WTC11 (cell line): ENCODE data around the gene NEK10. TPM values are rescaled to one million over a fixed set of nuclear protein-coding genes. Genes with fewer than 3 reads are reported as not detected.

Source experiments
- ATAC-seq: fragments of 200-7000 bp; cut with Tn5 transposase; 2 replicates; pipeline ENCODE4 v1.10.0; 2021; ENCODE audit warnings: mild to moderate bottlenecking, moderate library complexity
- CTCF ChIA-PET: fragments of 300-600 bp; sonication (Branson Sonifier 250); formaldehyde crosslinking; loops from one replicate; lab custom pipeline; 2021; ENCODE audit warnings: antibody characterized with exemption; lab: Charles Lee
- POLR2A ChIA-PET: fragments of 350-600 bp; sonication (Branson Sonifier 250); formaldehyde crosslinking; loops from one replicate; lab custom pipeline; 2021; ENCODE audit warnings: antibody characterized with exemption; lab: Charles Lee
- DNase-seq: peaks from one replicate; pipeline ENCODE4 v3.0.0; 2021; ENCODE audit warnings: low spot score
- H3K27ac Mint-ChIP-seq: 2 replicates; pipeline ENCODE4 v1.8.0; 2021; ENCODE audit warnings: mixed read lengths
- H3K27me3 Mint-ChIP-seq: 2 replicates; pipeline ENCODE4 v1.8.0; 2021; ENCODE audit warnings: low read depth, mild to moderate bottlenecking, moderate library complexity, mixed read lengths
- H3K36me3 Mint-ChIP-seq: 2 replicates; pipeline ENCODE4 v1.8.0; 2021; ENCODE audit warnings: mixed read lengths
- H3K4me1 Mint-ChIP-seq: 2 replicates; pipeline ENCODE4 v1.8.0; 2022; ENCODE audit warnings: mixed read lengths
- H3K4me3 Mint-ChIP-seq: 2 replicates; pipeline ENCODE4 v1.8.0; 2021; ENCODE audit warnings: mild to moderate bottlenecking, moderate library complexity, mixed read lengths
- H3K9me3 Mint-ChIP-seq: 2 replicates; pipeline ENCODE4 v1.8.0; 2021; ENCODE audit warnings: mixed read lengths
- CBFB ChIP-seq: sonication (generic); formaldehyde crosslinking; IDR thresholded peaks from 2 replicates; pipeline ENCODE4 v1.8.1; 2022; ENCODE audit warnings: mild to moderate bottlenecking, low read depth, missing genetic modification reagents
- EMX1 ChIP-seq: fragments of 250-450 bp; sonication (Bioruptor Pico); IDR thresholded peaks from 2 replicates; pipeline ENCODE4 v1.8.0; 2021; ENCODE audit warnings: mild to moderate bottlenecking
- ESRRA ChIP-seq: sonication (generic); formaldehyde crosslinking; IDR thresholded peaks from 2 replicates; pipeline ENCODE4 v1.8.1; 2022; ENCODE audit warnings: mild to moderate bottlenecking, missing genetic modification reagents, borderline replicate concordance
- FOXK1 ChIP-seq: sonication (generic); formaldehyde crosslinking; IDR thresholded peaks from 2 replicates; pipeline ENCODE4 v1.8.0; 2022; ENCODE audit warnings: mild to moderate bottlenecking, moderate library complexity, missing genetic modification reagents
- FOXP1 ChIP-seq: sonication (generic); formaldehyde crosslinking; IDR thresholded peaks from 2 replicates; pipeline ENCODE4 v1.8.0; 2022; ENCODE audit warnings: missing genetic modification reagents, mild to moderate bottlenecking, moderate library complexity, borderline replicate concordance
- GABPB1 ChIP-seq: sonication (generic); formaldehyde crosslinking; IDR thresholded peaks from 2 replicates; pipeline ENCODE4 v1.8.1; 2023; ENCODE audit warnings: mild to moderate bottlenecking, missing genetic modification reagents
- JAZF1 ChIP-seq: fragments of 250-450 bp; sonication (Bioruptor Pico); IDR thresholded peaks from 2 replicates; pipeline ENCODE4 v1.9.0; 2021; ENCODE audit warnings: moderate library complexity, mild to moderate bottlenecking, inconsistent platforms
- JUN ChIP-seq: sonication (generic); formaldehyde crosslinking; IDR thresholded peaks from 2 replicates; pipeline ENCODE4 v1.8.0; 2023; ENCODE audit warnings: mild to moderate bottlenecking, missing genetic modification reagents
- NFYB ChIP-seq: sonication (generic); formaldehyde crosslinking; conservative IDR thresholded peaks from 2 replicates; pipeline ENCODE4 v1.8.0; 2022; ENCODE audit warnings: low read depth, missing genetic modification reagents
- RORB ChIP-seq: fragments of 250-450 bp; sonication (Bioruptor Pico); IDR thresholded peaks from 2 replicates; pipeline ENCODE4 v1.9.0; 2021; ENCODE audit warnings: mild to moderate bottlenecking
- SOX15 ChIP-seq: fragments of 250-450 bp; sonication (Bioruptor Pico); IDR thresholded peaks from 2 replicates; pipeline ENCODE4 v1.9.0; 2021; ENCODE audit warnings: mild to moderate bottlenecking
- SP1 ChIP-seq: sonication (generic); formaldehyde crosslinking; conservative IDR thresholded peaks from 2 replicates; pipeline ENCODE4 v1.8.1; 2022; ENCODE audit warnings: missing genetic modification reagents
- TP53 ChIP-seq: sonication (generic); formaldehyde crosslinking; IDR thresholded peaks from 2 replicates; pipeline ENCODE4 v1.8.1; 2023; ENCODE audit warnings: mild to moderate bottlenecking, missing genetic modification reagents
- ZNF232 ChIP-seq: sonication (generic); formaldehyde crosslinking; IDR thresholded peaks from 2 replicates; pipeline ENCODE4 v1.8.0; 2022; ENCODE audit warnings: mild to moderate bottlenecking, missing genetic modification reagents
- total RNA-seq: library from RNA; stranded (reverse); gene quantifications from 3 replicates; pipeline ENCODE4 v1.2.3, GENCODE V29; 2021
- TF ChIP-seq, protein P1 (sequence below): sonication (generic); formaldehyde crosslinking; IDR thresholded peaks from 2 replicates; pipeline ENCODE4 v1.8.0; 2022; ENCODE audit warnings: mild to moderate bottlenecking, missing genetic modification reagents
- TF ChIP-seq, protein P2 (sequence below): sonication (generic); formaldehyde crosslinking; IDR thresholded peaks from 2 replicates; pipeline ENCODE4 v1.8.0; 2022; ENCODE audit warnings: missing genetic modification reagents
- TF ChIP-seq, protein P3 (sequence below): sonication (generic); formaldehyde crosslinking; IDR thresholded peaks from 2 replicates; pipeline ENCODE4 v1.8.1; 2023; ENCODE audit warnings: mild to moderate bottlenecking, missing genetic modification reagents, borderline replicate concordance
- TF ChIP-seq, protein P4 (sequence below): sonication (generic); formaldehyde crosslinking; IDR thresholded peaks from 2 replicates; pipeline ENCODE4 v1.8.1; 2022; ENCODE audit warnings: missing genetic modification reagents, borderline replicate concordance
- TF ChIP-seq, protein P5 (sequence below): fragments of 250-450 bp; sonication (Bioruptor Pico); IDR thresholded peaks from 2 replicates; pipeline ENCODE4 v1.9.0; 2021; ENCODE audit warnings: mild to moderate bottlenecking

Gene NEK10
- total RNA-seq, 1 experiment from 2014 or later = 0.37 TPM

DNA sequence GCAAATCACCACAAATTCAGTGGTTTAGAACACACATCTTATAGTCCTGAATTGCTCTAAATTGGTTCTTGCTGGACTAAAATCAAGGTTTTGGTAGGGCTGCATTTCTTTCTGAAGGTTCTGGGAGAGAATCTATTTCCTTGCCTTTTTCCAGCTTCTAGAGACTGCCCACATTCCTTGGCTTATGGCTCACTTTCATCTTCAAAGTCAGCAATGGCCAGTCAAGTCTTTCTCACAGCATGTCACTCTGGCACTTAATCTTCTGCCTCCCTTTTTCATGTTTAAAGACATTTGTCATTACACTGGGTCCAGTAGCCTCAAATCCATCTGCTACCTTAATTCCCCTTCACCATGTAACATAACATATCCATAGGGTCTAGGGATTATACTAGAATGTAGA, 149.0 kb downstream of the NEK10 start (continued):
- TF ChIP-seq, protein P1, sequence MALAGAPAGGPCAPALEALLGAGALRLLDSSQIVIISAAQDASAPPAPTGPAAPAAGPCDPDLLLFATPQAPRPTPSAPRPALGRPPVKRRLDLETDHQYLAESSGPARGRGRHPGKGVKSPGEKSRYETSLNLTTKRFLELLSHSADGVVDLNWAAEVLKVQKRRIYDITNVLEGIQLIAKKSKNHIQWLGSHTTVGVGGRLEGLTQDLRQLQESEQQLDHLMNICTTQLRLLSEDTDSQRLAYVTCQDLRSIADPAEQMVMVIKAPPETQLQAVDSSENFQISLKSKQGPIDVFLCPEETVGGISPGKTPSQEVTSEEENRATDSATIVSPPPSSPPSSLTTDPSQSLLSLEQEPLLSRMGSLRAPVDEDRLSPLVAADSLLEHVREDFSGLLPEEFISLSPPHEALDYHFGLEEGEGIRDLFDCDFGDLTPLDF (CRISPR knock-in tag) = no peak
- TF ChIP-seq SOX15 (CRISPR knock-in tag) (no peak), FOXP1 (CRISPR knock-in tag) (no peak), FOXK1 (no peak), JUN (CRISPR knock-in tag) (no peak)
- TF ChIP-seq, protein P2, sequence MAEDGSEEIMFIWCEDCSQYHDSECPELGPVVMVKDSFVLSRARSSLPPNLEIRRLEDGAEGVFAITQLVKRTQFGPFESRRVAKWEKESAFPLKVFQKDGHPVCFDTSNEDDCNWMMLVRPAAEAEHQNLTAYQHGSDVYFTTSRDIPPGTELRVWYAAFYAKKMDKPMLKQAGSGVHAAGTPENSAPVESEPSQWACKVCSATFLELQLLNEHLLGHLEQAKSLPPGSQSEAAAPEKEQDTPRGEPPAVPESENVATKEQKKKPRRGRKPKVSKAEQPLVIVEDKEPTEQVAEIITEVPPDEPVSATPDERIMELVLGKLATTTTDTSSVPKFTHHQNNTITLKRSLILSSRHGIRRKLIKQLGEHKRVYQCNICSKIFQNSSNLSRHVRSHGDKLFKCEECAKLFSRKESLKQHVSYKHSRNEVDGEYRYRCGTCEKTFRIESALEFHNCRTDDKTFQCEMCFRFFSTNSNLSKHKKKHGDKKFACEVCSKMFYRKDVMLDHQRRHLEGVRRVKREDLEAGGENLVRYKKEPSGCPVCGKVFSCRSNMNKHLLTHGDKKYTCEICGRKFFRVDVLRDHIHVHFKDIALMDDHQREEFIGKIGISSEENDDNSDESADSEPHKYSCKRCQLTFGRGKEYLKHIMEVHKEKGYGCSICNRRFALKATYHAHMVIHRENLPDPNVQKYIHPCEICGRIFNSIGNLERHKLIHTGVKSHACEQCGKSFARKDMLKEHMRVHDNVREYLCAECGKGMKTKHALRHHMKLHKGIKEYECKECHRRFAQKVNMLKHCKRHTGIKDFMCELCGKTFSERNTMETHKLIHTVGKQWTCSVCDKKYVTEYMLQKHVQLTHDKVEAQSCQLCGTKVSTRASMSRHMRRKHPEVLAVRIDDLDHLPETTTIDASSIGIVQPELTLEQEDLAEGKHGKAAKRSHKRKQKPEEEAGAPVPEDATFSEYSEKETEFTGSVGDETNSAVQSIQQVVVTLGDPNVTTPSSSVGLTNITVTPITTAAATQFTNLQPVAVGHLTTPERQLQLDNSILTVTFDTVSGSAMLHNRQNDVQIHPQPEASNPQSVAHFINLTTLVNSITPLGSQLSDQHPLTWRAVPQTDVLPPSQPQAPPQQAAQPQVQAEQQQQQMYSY (CRISPR knock-in tag) = no peak
- TF ChIP-seq, all 79 proteins: peak for 0

DNA sequence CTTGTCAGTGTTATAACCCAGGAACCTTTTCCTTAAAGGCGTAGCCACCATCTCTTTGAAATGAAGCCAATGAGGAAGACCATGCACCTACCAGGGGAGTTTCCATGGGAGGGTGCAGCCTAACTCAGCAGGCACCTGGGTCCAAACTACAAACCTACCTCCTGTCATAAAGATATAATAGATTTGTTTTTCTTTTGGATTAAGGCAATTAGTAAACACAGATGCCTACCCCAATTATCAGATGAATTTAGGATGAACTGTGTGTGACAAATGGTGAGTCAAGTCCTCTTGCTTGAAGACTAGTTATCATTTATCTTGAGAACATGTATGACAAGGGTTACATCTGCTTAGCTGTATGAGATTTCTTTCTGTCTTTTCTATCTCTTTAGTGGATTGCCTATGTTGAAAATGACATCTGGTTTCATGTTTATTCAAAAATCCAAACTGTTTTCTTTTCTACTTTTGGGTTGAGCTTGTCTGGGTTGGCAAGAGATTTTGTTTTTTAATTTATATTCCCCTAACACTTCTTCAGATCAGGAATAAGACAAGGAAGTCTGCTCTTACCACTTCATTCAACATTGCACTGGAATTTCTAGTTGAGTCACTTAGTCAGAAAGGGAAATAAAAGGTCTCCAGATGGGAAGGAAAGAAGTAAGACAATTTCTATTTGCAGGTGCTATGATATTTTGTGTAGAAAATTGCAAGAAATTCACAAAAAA, 149.9 kb downstream of the NEK10 start:
- CTCF ChIA-PET = interaction anchor here (0.6 kb wide), 1 partner anchor 10 kb away, joined by 4 read pairs; no protein-coding TSS in a partner anchor
- H3K36me3 Mint-ChIP-seq = 0 out of 2 replicates have a peak, but pooled peaks cover 7% of the 10 kb centered on the region
- POLR2A ChIA-PET = interaction anchor here (0.6 kb wide), 1 partner anchor 33 kb away, joined by 3 read pairs; no protein-coding TSS in a partner anchor
- H3K27ac Mint-ChIP-seq = no peak overlapping the region
- peaks cover 19% of the 10 kb centered on the region for H3K4me1 Mint-ChIP-seq
- no peaks in the 10 kb centered on the region for H3K27me3 Mint-ChIP-seq
- DNase-seq (no peak), ATAC-seq (no peak)
- H3K4me3 Mint-ChIP-seq = no peak overlapping the region
- H3K9me3 Mint-ChIP-seq = peaks cover 28% of the 10 kb centered on the region
- TF ChIP-seq SP1 (CRISPR knock-in tag) (no peak), FOXP1 (CRISPR knock-in tag) (no peak), CBFB (CRISPR knock-in tag) (no peak), GABPB1 (CRISPR knock-in tag) (no peak), ZNF232 (CRISPR knock-in tag) (no peak), NFYB (CRISPR knock-in tag) (no peak), ESRRA (CRISPR knock-in tag) (no peak), RORB (CRISPR knock-in tag) (no peak), TP53 (CRISPR knock-in tag) (no peak), EMX1 (no peak), SOX15 (CRISPR knock-in tag) (no peak), JAZF1 (no peak)
- TF ChIP-seq, protein P3, sequence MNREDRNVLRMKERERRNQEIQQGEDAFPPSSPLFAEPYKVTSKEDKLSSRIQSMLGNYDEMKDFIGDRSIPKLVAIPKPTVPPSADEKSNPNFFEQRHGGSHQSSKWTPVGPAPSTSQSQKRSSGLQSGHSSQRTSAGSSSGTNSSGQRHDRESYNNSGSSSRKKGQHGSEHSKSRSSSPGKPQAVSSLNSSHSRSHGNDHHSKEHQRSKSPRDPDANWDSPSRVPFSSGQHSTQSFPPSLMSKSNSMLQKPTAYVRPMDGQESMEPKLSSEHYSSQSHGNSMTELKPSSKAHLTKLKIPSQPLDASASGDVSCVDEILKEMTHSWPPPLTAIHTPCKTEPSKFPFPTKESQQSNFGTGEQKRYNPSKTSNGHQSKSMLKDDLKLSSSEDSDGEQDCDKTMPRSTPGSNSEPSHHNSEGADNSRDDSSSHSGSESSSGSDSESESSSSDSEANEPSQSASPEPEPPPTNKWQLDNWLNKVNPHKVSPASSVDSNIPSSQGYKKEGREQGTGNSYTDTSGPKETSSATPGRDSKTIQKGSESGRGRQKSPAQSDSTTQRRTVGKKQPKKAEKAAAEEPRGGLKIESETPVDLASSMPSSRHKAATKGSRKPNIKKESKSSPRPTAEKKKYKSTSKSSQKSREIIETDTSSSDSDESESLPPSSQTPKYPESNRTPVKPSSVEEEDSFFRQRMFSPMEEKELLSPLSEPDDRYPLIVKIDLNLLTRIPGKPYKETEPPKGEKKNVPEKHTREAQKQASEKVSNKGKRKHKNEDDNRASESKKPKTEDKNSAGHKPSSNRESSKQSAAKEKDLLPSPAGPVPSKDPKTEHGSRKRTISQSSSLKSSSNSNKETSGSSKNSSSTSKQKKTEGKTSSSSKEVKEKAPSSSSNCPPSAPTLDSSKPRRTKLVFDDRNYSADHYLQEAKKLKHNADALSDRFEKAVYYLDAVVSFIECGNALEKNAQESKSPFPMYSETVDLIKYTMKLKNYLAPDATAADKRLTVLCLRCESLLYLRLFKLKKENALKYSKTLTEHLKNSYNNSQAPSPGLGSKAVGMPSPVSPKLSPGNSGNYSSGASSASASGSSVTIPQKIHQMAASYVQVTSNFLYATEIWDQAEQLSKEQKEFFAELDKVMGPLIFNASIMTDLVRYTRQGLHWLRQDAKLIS (CRISPR knock-in tag) = no peak
- TF ChIP-seq, protein P4, sequence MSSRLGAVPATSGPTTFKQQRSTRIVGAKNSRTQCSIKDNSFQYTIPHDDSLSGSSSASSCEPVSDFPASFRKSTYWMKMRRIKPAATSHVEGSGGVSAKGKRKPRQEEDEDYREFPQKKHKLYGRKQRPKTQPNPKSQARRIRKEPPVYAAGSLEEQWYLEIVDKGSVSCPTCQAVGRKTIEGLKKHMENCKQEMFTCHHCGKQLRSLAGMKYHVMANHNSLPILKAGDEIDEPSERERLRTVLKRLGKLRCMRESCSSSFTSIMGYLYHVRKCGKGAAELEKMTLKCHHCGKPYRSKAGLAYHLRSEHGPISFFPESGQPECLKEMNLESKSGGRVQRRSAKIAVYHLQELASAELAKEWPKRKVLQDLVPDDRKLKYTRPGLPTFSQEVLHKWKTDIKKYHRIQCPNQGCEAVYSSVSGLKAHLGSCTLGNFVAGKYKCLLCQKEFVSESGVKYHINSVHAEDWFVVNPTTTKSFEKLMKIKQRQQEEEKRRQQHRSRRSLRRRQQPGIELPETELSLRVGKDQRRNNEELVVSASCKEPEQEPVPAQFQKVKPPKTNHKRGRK (CRISPR knock-in tag) = no peak
- TF ChIP-seq, protein P1 (CRISPR knock-in tag) = no peak
- TF ChIP-seq, protein P5, sequence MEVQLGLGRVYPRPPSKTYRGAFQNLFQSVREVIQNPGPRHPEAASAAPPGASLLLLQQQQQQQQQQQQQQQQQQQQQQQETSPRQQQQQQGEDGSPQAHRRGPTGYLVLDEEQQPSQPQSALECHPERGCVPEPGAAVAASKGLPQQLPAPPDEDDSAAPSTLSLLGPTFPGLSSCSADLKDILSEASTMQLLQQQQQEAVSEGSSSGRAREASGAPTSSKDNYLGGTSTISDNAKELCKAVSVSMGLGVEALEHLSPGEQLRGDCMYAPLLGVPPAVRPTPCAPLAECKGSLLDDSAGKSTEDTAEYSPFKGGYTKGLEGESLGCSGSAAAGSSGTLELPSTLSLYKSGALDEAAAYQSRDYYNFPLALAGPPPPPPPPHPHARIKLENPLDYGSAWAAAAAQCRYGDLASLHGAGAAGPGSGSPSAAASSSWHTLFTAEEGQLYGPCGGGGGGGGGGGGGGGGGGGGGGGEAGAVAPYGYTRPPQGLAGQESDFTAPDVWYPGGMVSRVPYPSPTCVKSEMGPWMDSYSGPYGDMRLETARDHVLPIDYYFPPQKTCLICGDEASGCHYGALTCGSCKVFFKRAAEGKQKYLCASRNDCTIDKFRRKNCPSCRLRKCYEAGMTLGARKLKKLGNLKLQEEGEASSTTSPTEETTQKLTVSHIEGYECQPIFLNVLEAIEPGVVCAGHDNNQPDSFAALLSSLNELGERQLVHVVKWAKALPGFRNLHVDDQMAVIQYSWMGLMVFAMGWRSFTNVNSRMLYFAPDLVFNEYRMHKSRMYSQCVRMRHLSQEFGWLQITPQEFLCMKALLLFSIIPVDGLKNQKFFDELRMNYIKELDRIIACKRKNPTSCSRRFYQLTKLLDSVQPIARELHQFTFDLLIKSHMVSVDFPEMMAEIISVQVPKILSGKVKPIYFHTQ (CRISPR knock-in tag) = no peak
